HEK293T (cell line): ENCODE measurements around the gene USP31.

Source experiments
- ARNT ChIP-seq: fragments of 450-650 bp; IDR thresholded peaks from 2 replicates; pipeline ENCODE4 v1.6.1; 2017; ENCODE audit warnings: mild to moderate bottlenecking
- ELF4 ChIP-seq: fragments of 450-650 bp; IDR thresholded peaks from 2 replicates; pipeline ENCODE4 v1.6.1; 2017; ENCODE audit warnings: antibody characterized with exemption
- FOXK2 ChIP-seq: fragments of 450-650 bp; IDR thresholded peaks from 2 replicates; pipeline ENCODE4 v1.6.1; 2016; ENCODE audit warnings: mild to moderate bottlenecking
- FOXM1 ChIP-seq: fragments of 450-650 bp; IDR thresholded peaks from 2 replicates; pipeline ENCODE4 v1.6.1; 2017; ENCODE audit warnings: mild to moderate bottlenecking, borderline replicate concordance
- LEF1 ChIP-seq: fragments of 450-650 bp; IDR thresholded peaks from 2 replicates; pipeline ENCODE4 v1.6.1; 2017; ENCODE audit warnings: mild to moderate bottlenecking, borderline replicate concordance
- PKNOX1 ChIP-seq: fragments of 450-650 bp; IDR thresholded peaks from 2 replicates; pipeline ENCODE4 v1.6.1; 2016
- SP1 ChIP-seq: fragments of 450-650 bp; IDR thresholded peaks from 2 replicates; pipeline ENCODE4 v1.6.1; 2017
- ZNF384 ChIP-seq: fragments of 450-650 bp; IDR thresholded peaks from 2 replicates; pipeline ENCODE4 v1.6.1; 2016

- no peak for TF ChIP-seq ARNT
- no peak for TF ChIP-seq ZNF384
- TF ChIP-seq FOXK2: no peak
- TF ChIP-seq ELF4: no peak
- TF ChIP-seq PKNOX1: no peak
- no peak for TF ChIP-seq FOXM1
- TF ChIP-seq SP1: no peak
- TF ChIP-seq LEF1: no peak
Observed at GRCh38 chr16:23059433-23059832, 89.8 kb downstream of the USP31 start.
